Measurements from ENCODE around the gene EVX2.
A peak's percentile ranks its signal among the peaks of the same experiment; 100 is the strongest.

The EVX2 gene

DNA sequence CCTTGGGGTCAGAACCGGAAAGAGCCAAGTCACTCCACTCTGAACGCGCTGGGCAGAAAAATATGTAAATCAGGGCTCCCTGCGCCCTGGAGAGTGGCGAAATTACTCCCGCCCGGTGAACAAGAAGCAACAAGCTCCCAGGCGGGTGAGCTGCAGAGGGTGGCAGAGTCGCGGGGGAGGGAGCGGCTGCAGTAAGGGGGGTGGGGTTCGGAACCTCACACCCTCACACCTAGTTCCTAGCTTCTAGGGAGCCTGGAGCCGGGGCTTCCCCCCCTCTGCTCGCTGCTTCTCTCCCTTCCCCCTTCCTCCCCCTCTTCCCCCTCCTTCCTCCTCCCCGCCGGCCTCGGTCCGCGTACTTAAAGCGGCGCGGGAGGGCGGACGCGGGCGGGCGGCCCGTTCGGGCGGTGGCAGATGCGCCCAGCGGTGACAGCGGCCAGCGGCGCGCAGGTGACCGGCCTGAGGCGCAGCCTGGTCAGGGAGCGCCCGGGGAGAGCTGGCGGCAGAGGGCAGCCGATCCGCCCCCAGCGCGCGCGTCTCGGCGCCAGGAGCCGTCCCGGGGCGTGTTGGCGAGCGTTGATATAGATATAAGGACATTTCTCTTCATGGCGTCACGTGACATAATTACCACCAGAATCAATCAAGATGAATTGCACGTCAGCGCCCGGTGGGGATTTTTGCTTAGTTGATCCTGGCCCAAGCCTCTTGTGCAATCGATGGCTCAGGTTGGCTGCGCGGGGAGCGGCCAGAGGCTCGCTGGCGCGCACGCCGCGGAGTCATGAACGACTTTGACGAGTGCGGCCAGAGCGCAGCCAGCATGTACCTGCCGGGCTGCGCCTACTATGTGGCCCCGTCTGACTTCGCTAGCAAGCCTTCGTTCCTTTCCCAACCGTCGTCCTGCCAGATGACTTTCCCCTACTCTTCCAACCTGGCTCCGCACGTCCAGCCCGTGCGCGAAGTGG lies 23.1 kb upstream of the EVX2 start, which contains the start of gene HOXD11:
Gene HOXD11, plus strand, starts transcription at position 700 of the 959 bp plus-strand sequence. Its CDS starts 76 bp downstream, at position 776.
- DNase-seq, result no peak

DNA sequence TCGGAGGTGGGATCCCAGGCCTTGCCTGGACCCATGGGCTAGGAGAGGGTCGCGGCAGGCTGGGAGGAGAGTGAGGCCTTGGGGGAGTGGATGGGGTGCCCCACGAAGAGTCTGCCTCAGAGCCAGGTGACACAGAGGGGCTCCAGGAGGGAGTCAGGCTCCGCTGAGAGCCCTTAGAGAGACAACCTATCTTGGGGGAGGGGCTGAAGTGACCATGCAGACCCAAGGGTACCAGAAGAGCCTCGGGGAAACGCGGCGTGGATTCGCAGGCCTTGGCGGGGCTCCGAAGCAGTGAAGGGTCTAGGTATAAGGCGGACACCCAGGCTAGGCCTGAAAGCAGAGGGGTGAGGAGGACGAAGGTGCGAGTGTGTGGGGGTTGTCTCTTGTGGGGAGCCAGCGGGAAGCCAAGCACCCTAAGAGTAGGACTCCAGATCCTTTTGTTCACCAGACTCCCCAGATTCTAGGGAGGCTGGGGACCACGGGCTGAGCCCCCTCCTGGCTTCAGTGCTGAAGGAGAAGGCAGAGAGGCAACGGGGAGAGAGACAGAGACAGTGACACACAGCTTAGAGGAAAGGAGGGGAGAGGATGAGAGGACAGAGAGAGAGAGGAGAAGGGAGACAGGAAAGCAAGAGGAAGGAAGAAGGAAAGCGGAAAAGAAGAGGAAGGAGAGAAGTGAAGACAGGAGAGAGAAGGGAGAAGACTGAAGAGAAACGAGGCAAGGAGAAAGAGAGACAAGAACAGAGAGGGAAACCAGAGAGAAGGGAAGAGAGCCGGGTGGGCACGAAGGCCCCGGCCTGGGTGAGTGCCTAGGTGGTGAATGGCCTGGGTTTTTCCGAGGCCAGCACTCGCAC lies 22.2 kb upstream of the EVX2 start:
- no peak for DNase-seq

DNA sequence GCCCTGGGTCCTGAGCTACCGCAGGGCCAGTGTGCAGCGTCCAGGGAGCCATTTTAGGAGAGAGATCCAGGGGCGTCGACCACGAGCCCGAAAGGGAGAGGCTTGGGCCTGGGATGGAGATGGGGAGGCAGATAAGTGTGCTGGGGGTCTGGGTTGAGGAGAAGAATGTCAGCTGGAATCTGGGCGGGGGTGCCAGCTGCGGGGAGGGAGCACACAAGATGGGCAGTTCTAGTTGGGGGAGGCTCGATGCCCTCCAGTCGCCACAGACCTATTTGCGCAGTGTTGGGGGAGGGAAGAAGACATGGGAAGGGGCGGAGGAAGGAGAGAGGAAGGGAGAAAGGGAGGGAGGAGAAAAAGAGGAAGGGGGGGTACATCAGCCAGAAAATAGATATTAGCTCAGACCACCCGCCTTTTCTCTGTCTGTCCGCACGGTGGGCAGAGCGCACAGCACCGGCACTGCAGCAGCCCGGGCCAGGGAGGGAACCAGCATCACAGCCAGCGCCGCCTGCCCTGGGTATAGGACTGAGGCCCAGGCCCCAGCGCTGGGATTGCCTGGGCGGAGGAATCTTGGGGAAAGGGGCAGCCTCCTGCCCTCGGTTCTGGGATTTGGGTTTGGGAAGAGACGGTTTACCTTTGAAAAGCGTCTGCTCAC lies 21.4 kb upstream of the EVX2 start:
- DNase-seq, result no peak

DNA sequence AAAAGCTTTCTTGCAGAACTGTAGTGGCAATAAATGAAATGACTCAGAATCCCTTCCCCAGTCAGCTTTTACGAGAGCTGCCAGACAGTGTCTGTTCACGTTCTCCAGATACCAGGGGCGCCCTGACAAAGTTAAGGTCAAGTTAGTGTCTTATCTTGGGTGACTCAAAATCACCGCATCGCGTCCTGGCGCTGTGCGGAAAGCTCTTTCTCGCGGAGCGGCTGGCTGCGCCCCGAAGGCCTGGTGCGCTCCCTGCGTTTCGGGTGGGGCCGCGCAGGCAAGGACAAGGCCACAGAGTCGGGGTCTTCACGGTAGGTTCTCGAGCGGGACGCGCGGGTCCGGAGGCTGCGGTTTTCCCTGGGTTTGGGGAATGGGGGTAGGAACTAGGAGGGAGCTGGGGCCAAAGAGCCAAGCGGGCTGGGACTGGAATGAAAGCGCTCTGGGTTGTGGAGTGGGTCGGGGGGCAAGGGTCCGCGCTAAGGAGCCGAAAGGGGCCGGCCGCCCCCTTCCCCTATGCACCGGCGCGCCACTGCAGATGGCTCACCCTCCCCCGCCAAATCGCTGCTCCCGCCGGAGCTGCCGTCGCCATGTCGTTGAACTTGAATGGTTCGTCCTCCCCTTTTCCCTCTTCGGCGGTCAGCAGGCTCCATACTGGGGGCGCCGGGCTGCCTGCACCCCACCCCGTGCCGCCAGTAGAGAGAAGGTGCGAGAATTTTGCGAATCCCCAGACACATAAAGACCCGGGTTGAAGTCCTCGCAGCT lies 20.7 kb upstream of the EVX2 start:
- no peak for DNase-seq

DNA sequence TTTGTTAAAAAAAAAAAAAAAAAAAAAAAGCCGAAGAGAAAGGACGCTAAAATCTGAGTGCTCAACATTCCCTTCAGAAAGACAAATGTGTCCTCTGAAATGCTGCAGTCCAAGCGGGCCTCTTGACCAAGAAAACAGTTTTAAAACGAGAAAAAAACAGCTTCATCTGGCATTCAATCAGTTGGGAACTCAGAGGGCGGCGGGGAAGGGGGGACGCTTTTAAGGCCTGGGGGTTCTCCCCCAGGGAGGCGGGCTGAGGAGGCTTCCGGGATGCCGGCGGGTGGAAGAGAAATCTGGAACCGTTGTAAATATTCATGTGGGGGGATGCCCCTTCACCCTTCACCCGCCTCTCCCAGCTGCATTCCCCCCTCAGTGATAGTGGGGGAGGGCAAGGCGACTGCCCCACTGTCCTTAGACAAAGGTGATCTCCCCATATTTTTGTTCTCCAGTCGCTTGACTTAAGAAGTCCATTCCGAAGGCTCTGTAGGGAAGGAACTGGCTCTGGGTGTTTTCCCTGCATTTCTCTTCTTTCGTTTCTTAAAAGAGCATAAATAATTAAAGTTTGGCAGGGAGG lies 20.1 kb upstream of the EVX2 start:
- no peak for DNase-seq

DNA sequence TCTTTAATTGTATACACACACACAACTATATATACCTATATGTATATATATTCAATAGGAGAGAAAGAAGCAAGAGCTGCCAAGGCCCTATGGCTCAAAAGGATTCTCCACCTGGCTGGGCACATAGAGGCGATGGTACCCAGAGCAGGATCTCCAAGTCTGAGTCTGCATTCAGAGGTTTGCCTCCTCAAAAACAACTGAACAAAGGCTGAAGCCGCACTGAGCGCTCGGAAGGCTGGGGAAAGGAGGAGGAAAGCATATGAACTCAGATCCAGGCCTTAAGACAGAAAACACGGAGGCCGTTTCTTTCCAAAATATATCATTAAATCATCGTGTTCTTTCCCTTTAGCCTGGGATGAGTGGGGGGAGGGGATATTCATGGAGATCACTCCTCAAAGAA lies 19.4 kb upstream of the EVX2 start:
- no peak for DNase-seq

DNA sequence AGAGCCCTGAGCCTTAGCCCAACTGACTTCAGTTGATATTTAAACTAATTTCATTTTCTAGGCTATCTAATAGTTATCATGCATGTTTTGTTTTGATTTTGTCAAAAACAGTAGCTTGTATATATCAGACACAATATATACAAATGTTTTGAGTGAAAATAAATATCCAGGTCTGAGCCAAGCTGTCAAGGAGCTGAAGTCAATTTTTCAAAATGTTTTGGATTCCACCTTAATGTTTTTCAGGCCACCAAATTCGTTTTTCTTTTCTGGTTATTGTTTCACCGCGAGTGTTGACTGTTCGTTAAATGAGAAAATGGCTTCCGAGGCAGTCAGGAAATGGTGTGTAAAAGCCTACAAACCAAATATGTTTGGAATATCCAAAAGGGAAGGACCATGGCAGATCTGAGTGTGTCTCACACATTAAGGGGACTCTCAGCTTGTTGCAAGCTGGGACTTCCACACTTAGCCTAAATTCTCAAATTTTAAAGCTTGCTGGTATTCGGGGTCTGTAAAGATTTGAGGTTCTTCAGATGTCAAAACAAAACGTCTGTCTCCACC lies 18.6 kb upstream of the EVX2 start:
- DNase-seq, result no peak

DNA sequence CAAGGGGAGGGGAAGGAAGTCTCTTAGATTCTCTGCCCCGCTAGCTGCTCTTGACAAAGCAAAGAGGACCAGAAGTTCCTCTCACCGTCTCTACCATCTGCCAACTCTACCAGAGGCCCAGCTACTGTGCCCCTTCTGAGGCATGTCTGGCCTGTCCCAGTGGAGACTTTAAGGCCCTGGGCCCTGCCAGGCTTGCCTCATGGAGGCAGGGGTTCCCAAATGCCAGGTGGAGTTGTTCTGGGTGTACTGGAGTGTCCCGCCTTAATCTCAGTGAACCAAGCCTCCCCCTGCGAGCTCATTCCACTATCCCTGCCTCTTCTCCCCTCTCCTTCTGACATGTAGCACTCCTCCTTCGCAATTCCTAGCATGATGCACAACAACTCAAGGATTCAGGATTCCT lies 18.1 kb upstream of the EVX2 start:
- DNase-seq, result no peak

DNA sequence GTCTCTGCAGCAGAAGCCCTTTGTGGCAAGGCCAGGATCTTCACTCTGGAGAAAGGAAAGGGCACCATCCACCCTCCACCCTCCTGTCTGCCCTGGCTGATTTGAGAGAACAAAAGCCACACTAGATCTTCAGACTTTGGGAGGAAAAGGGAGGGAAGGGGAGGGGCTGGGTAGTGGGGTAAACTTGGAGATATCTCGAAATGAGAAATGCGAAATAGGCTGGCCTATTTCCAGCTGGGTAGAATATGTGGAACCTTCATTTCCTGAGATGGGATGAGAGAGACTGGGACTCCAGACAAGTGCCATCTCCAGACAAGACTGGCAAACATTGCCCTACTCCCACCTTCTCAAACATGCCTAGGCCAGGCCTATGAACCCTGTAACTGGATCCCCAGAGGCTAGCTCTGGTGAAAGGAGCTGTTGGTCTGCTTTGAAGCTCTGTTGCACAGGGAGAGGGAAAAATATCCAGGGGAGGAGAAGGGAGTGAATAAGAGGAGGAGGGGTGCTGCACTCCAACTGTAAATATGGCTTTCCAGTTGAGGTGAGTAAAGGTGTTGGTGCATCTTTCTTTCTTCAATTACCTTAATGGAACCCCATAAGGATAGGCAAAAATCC lies 17.6 kb upstream of the EVX2 start:
- DNase-seq, result no peak

DNA sequence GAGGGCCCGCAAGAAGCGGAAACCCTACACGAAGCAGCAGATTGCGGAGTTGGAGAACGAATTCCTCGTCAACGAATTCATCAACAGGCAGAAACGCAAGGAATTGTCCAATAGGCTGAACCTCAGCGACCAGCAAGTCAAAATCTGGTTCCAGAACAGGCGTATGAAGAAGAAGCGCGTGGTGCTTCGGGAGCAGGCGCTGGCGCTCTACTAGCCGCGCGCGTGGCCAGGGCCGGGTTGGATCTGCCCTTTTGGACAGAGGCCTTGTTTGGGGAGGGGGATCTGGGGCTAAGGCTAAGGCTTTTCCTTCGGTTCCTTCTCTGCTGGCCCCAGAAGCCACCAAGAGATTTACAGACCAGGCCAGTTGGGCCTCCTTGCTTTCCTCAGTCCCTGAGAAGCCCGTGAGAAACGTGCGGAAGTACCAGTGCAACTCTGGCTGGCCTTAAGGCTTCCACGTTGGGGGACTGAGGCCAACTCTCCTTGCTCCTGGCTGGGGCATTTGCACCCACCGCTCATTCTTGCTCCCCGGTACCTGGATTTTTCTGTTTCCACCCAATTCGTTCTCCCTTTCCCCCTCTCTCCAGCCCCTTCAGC lies 16.9 kb upstream of the EVX2 start:
- no peak for DNase-seq

DNA sequence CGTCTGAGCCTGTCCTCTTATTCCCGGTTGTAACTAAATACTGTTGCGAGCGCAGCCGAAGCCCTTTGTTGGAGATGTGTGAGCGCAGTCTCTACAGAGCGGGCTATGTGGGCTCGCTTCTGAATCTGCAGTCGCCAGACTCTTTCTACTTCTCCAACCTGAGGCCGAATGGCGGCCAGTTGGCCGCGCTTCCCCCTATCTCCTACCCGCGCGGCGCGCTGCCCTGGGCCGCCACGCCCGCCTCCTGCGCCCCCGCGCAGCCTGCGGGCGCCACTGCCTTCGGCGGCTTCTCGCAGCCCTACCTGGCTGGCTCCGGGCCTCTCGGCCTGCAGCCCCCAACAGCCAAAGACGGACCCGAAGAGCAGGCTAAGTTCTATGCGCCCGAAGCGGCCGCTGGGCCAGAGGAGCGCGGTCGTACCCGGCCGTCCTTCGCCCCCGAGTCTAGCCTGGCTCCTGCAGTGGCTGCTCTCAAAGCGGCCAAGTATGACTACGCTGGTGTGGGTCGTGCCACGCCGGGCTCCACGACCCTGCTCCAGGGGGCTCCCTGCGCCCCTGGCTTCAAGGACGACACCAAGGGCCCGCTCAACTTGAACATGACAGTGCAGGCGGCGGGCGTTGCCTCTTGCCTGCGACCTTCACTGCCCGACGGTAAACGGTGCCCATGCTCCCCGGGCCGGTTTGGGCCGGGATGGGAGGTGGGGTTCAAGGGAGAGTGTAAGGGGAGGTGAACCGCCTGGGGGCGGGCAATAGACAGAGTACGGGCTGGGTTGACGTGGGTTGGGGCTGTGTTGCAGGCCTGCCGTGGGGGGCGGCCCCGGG lies 16.2 kb upstream of the EVX2 start, which contains the start of gene HOXD12:
Gene HOXD12, plus strand, starts transcription at position 68 of the 819 bp plus-strand sequence. Its CDS starts 7 bp downstream, at position 75.
- DNase-seq, result no peak

DNA sequence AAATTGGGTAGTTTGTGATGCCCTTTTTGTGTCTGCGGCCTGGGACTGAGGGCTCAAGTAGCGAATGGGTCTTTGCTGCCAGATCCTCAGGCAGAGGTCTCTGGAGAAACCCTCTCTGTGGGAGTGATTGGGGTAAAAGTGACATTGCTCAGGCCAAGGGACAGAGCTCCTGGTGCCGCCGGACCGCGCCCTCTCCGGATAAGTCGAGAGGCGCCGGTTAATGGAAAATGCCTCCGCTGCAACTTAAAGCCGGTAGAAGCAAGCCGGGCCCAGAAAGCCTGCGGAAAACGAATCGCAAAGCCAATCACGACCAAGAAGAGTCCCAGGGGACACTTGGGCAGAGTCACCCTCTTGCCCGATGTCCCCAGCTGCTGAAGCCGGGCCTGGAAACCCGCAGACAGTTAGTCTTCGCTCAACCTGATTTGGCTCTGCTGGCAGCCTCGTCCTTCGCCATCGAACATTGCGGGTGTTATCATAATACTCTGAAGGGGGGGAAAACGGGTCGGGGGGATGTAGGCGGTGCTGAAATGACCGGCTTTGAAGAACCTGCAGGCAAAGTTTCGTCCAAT lies 15.5 kb upstream of the EVX2 start:
- DNase-seq, result no peak

DNA sequence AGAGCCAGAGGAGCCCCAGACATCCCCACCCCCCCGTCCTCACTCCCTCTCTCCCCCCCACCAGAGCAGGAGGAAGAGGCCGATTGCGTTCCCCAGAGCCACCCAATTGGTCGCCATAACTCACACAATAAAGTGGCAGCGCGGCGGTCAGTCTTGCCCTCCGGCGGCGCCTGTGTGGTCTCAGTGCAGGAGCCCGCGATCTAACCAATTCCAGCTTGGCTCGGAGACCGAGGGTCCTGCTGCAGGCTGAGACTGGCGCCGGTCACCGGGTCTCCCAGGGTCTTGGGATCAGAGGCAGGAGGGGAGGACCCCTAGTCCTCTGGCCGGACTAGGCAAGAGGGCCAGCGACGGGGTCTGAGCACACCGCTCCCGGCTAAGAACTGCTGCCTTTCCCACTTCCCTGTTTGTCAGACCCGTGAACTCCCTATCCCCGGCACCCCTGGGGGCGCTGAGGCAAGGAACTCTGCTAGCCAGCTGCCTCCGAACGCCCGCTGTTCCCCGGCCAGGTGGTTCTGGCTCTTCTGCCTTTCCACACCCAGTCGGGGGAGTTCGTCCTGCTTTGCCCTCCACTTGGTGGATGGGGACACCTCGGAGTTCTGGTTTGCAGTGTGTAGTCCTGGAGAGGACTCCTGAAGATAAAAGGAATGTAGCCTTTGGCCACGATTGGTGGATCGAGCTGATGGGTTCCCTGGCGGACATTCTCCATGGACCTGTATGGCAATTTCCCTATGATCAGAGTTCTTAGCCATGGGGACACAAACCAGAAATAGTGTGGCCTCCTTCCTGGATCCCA lies 14.8 kb upstream of the EVX2 start:
- DNase-seq, result no peak

DNA sequence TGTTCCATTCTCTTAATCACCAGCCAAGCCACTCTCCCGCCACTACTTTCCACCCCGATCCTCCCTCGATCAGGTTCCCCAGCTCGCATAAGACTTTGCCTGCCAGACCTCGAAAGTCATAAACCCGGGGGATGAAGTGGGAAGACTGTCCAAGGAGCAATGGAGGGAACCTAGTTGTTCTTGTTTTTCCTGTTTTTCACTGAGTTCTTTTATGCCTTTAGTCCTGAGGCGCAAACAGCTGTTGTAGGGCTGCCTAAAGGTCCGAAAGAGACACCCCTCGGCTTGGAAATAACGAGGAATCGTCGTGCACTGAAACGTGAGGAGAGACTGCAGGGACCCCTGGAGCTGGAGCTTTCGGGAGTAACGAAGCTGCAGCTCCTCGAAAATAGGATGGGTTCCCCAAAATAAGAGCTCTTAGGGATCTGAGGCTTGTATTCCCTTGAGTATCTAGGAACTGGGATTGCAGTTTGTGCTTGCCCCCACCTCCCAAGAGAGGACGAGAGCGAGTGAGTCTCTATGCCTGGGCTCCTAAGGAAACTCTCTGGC lies 14.1 kb upstream of the EVX2 start:
- DNase-seq, result no peak

DNA sequence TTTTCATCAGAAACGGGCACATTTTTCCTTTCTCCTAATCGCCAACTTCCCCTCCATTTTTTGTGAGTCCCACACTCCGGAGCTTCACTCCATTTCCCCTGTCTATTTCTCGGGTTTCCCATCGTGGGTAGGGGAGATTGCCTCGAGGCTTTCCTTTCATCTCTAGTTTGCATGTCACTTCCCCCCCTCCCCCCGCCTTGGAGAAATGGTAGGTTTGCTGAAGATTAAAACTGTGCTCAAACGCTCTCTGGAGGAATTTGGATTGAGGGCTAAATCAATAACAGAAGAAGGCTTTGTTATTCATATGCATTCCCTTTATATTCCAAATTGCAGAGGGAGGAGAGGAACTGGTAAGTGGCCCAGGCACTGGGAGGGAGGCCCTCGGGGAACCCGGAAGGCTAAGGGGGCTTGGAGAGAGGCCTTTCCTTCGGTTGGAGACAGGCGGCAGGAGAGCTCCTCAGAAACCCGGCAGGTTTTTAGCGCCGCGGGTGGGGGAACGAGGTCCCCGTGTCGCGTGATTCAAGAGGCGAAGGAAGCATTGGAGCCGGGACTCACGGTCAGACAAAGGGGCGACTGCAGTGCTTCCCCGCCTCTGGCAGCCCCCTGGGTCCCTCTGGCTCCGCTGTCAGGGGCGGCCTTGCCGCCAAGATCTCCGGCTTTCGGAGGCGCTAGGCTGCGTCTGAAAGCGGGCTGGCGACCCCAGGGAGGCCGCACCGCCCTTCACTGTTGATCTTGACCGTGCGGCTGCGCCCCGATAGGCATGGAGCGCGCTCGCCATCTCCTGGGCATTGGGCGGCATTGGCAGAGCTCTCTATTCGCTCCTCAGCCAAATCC lies 13.4 kb upstream of the EVX2 start:
- DNase-seq, result peak; percentile 34 to 59

DNA sequence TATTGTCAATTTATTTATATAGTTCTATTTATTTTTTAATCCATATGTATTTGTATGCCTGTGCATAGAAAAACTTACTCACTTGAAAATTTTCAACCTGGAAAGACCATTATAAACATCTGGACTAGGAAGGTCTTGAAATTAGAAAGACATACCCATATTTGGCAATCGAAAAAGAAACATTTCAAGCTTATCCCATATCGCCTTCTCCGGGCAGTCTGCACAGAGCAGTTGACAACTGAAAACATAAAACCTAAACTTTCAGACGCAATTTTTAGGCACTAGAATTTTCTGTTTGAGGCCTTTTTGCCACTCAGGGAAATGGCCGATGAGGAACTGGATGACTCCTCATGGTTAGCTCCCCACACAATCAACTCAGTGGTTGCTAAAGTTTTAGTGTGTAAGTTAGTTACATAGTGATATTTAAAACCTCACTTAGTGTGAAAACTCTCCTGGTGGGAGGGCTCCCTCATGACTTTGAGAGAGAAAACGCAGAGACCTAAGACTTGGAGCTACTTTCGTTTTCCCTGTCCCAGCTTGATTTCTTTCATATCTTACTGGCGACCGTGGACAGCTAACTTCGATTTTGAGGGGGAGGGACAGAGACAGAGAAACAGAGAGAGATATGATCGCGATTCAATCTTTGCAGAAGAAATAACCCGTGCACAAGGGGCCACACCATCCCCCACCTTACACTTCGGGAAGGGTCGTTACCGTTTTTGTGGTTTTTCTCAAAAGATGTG lies 12.7 kb upstream of the EVX2 start:
- no peak for DNase-seq

DNA sequence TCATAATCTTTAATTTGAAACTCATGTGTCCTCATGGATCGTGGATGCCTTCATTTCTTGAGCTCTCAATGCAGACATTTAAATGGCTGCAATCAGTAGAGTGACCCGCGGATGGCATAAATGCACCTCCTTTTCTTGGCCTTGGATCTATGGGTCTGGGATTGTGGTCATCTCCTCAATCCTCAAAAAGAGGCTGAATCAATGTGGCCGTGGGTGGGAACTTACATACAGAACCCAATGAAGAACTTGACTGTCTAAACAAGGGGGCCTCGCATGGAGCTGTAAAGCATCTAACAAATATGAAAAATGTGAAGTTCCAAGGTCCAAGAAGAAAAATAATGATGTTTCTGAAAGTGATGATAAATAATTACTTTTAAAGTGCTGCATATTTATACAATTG lies 11.7 kb upstream of the EVX2 start:
- no peak for DNase-seq
